Endothelial cell of umbilical vein (primary cell): ENCODE results near the gene MLIP. TPM values are rescaled to one million over a fixed set of nuclear protein-coding genes. Genes with fewer than 3 reads are reported as not detected.

Experiments
- BruUV-seq: library from RNA; stranded (reverse); fragments of 400-500 nt; replicated peaks from 2 replicates; lab custom pipeline; 2021; lab: Mats Ljungman, UMichigan
- CTCF ChIA-PET: fragments of 300-600, 350-600 bp; sonication (Branson Sonifier 250); formaldehyde crosslinking; loops from one replicate; lab custom pipeline; 2021; ENCODE audit warnings: antibody characterized with exemption, inconsistent platforms; lab: Charles Lee
- POLR2A ChIA-PET: fragments of 300-600, 350-600 bp; sonication (Branson Sonifier 250); formaldehyde crosslinking; loops from one replicate; lab custom pipeline; 2021; ENCODE audit warnings: antibody characterized with exemption, inconsistent platforms; lab: Charles Lee
- DNase-seq: peaks from one replicate; pipeline ENCODE4 v3.0.0-alpha.2; 2011; ENCODE audit warnings: low read depth, low spot score
- FAIRE-seq: peaks from 2 replicates; lab custom pipeline; 2011; peaks lifted over from hg19 to GRCh38; lab: Jason Lieb, UNC
- H2AFZ ChIP-seq: 2 replicates; pipeline ENCODE4 v1.6.0; 2012; ENCODE audit warnings: low read depth, low read length, control low read depth, inconsistent platforms
- H3K27ac ChIP-seq: 2 replicates; pipeline ENCODE4 v1.5.1; 2011; ENCODE audit warnings: low read depth, mild to moderate bottlenecking, control low read depth, low read length, moderate library complexity; ENCODE audit not compliant: insufficient read depth
- H3K27me3 ChIP-seq, 2 experiments: 2 replicates each; pipeline versions ENCODE4 v1.6.0 to v1.6.1; 2011; ENCODE audit warnings: low read length in 2 of 2, mixed read lengths in 1 of 2; ENCODE audit not compliant: control insufficient read depth in 2 of 2, insufficient read depth in 2 of 2
- H3K36me3 ChIP-seq, 2 experiments: 2 replicates in 1 of 2; 3 replicates in 1 of 2; pipeline ENCODE4 v1.5.1; 2011; ENCODE audit warnings: low read length in 2 of 2, mild to moderate bottlenecking in 1 of 2, moderate library complexity in 1 of 2; ENCODE audit not compliant: control insufficient read depth in 2 of 2, insufficient read depth in 2 of 2; ENCODE audit errors: extremely low read depth in 1 of 2
- H3K4me1 ChIP-seq: 3 replicates; pipeline ENCODE4 v1.5.1; 2011; ENCODE audit warnings: mild to moderate bottlenecking, low read length; ENCODE audit not compliant: control insufficient read depth, insufficient read depth; ENCODE audit errors: extremely low read depth
- H3K4me2 ChIP-seq: 2 replicates; pipeline ENCODE4 v1.6.1; 2011; ENCODE audit warnings: low read length, control low read depth, mixed read lengths; ENCODE audit not compliant: insufficient read depth
- H3K4me3 ChIP-seq, 3 experiments: fragments of 200-600 bp in 1 of 3; sonication (generic), shearing (Covaris generic) in 1 of 3; replicated peaks in 1 of 3; 2 replicates each; pipeline ENCODE4 v1.5.1; 2011 to 2016; ENCODE audit warnings: control low read depth in 3 of 3, low read length in 3 of 3, mild to moderate bottlenecking in 2 of 3, inconsistent platforms in 1 of 3, low read depth in 1 of 3, moderate library complexity in 1 of 3; ENCODE audit not compliant: insufficient read depth in 1 of 3
- H3K79me2 ChIP-seq: 2 replicates; pipeline ENCODE4 v1.6.0; 2012; ENCODE audit warnings: low read length, inconsistent platforms; ENCODE audit not compliant: control insufficient read depth, insufficient read depth
- H3K9ac ChIP-seq: replicated peaks from 2 replicates; pipeline ENCODE3; 2011; ENCODE audit warnings: low read length, control low read depth; ENCODE audit not compliant: insufficient read depth; ENCODE audit errors: extremely low read depth
- H3K9me1 ChIP-seq: replicated peaks from 3 replicates; pipeline ENCODE4 v1.6.0; 2011; ENCODE audit warnings: mild to moderate bottlenecking, low read length; ENCODE audit not compliant: control insufficient read depth, insufficient read depth; ENCODE audit errors: extremely low read depth
- H3K9me3 ChIP-seq: replicated peaks from 2 replicates; pipeline ENCODE4 v1.5.1; 2012; ENCODE audit warnings: low read length, inconsistent platforms; ENCODE audit not compliant: control insufficient read depth, insufficient read depth
- H4K20me1 ChIP-seq: replicated peaks from 2 replicates; pipeline ENCODE3; 2011; ENCODE audit warnings: mild to moderate bottlenecking, low read length; ENCODE audit not compliant: control insufficient read depth, insufficient read depth; ENCODE audit errors: extremely low read depth
- EZH2 ChIP-seq: IDR thresholded peaks from 2 replicates; pipeline ENCODE4 v1.6.1; 2012; ENCODE audit warnings: borderline replicate concordance, low read depth, mild to moderate bottlenecking, moderate library complexity, low read length, inconsistent platforms; ENCODE audit not compliant: severe bottlenecking
- FOS ChIP-seq: IDR thresholded peaks from 2 replicates; pipeline ENCODE4 v1.6.1; 2011; ENCODE audit warnings: mild to moderate bottlenecking, low read length, moderate library complexity, borderline replicate concordance; ENCODE audit not compliant: insufficient read depth
- GATA2 ChIP-seq: IDR thresholded peaks from 2 replicates; pipeline ENCODE4 v1.7.0; 2011; ENCODE audit warnings: low read depth, mild to moderate bottlenecking, moderate library complexity, mixed read lengths, low read length; ENCODE audit not compliant: insufficient read length, insufficient read depth
- JUN ChIP-seq: IDR thresholded peaks from 2 replicates; pipeline ENCODE4 v1.6.1; 2011; ENCODE audit warnings: borderline replicate concordance, low read depth; ENCODE audit not compliant: insufficient read length, insufficient read depth
- MYC ChIP-seq: IDR thresholded peaks from one replicate; pipeline ENCODE4 v1.6.1; 2011; ENCODE audit warnings: mild to moderate bottlenecking, low read depth, low read length
- POLR2A ChIP-seq: IDR thresholded peaks from 2 replicates; pipeline ENCODE4 v1.6.1; 2012; ENCODE audit warnings: low read depth, mild to moderate bottlenecking, control low read depth, low read length
- POLR2AphosphoS5 ChIP-seq: IDR thresholded peaks from 2 replicates; pipeline ENCODE4 v1.6.1; 2012; ENCODE audit warnings: low read depth, mild to moderate bottlenecking, control low read depth, low read length, moderate library complexity; ENCODE audit not compliant: insufficient read depth
- dilution Hi-C: fragments of 300-500 bp; cut with MboI; formaldehyde crosslinking; loops from one replicate; pipeline ENCODE4 v1.15.0; 2019; ENCODE audit warnings: low sequenced_read_pairs; ENCODE audit not compliant: extremely low pct_ligation_motif_present
- intact Hi-C: fragments of 100-400 bp; cut with micrococcal nuclease; formaldehyde crosslinking; loops from one replicate; pipeline ENCODE4 v1.10.0; 2022
- polyA plus RNA-seq, 4 experiments: library from polyadenylated mRNA; depleted of rRNA in 3 of 4; stranded (reverse) in 3 of 4; unstranded in 1 of 4; fragments of >200 nt; gene quantifications; 2 replicates each; pipeline versions ENCODE4 v1.2.1 to v1.2.3, GENCODE V29; 2011 to 2012; ENCODE audit warnings: missing spikeins in 1 of 4
- total RNA-seq: library from RNA; stranded (reverse); gene quantifications from 2 replicates; pipeline ENCODE4 v1.2.3, GENCODE V29; 2021
- TF ChIP-seq, protein P1 (sequence below): IDR thresholded peaks from 2 replicates; pipeline ENCODE4 v1.6.1; 2011; ENCODE audit not compliant: insufficient read depth, insufficient read length

The MLIP gene
- total and polyA plus RNA-seq, 2 donors (not counting 3 experiments of a cell fraction or from before 2014, with no cell fraction given), result 4.1 to 11.6 TPM

DNA sequence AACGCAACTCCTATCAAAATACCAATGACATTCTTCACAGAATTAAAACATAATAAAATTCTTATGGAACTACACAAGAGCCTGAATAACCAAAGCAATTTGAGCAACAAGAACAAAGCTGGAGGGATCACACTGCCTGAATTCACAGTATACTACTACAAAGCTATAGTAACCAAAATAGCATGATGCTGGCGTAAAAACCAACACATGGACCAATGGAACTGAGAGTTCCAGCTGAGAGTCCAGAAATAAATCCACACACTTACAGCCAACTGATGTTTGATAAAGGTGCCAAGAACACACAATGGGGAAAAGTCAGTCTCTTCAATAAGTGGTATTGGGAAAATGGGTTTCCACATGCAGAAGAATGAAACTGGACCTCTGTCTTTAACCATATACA, 6.9 kb downstream of the MLIP start:
- Histone ChIP-seq H3K27ac (no peak overlapping the region), H3K4me1 (peaks cover 16% of the 10 kb centered on the region), H3K27me3 (no peaks in the 10 kb centered on the region), H2AFZ (no peak overlapping the region), H3K9ac (no peak overlapping the region), H3K9me1 (no peaks in the 10 kb centered on the region), H3K9me3 (no peaks in the 10 kb centered on the region), H4K20me1 (no peaks in the 10 kb centered on the region), H3K36me3 (no peaks in the 10 kb centered on the region), H3K4me3 (no peak overlapping the region), H3K4me2 (no peak overlapping the region), H3K79me2 (no peaks in the 10 kb centered on the region)
- dilution Hi-C loops, result no loop called here
- ChIA-PET CTCF (no interaction called here), POLR2A (no interaction called here)
- TF ChIP-seq MYC, result no peak
- DNase-seq (no peak), FAIRE-seq (no peak)
- no TSS peak for BruUV-seq
- intact Hi-C loops, result loop anchor here (10.0 kb wide), 1 partner anchor 573 kb away; the partner anchor contains the start of gene GCLC

DNA sequence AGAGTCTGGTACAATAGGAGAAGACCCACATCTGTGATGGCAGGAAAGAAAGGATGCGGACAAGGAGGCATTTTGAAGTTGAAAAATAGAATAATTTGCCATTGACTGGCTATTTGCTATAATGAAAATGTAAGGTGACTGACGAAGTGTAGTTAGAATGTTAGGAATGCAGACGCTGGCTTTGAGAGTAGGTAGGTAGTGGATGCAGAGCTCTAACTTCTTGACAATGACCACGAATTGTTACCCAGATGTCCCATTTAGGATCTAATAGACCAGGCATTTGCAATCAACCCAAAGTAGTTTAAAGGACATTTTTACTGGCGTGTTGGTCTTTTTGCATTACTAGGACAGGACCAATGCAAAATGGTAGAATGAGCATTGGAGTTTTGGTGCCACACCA, 14.2 kb downstream of the MLIP start:
- H3K4me1 ChIP-seq, result peaks cover 2% of the 10 kb centered on the region
- ChIA-PET POLR2A (no interaction called here), CTCF (no interaction called here)
- H3K9me1 ChIP-seq, result no peaks in the 10 kb centered on the region
- no peak for DNase-seq
- H3K4me2 ChIP-seq, result no peak overlapping the region
- no peak overlapping the region for H3K9ac ChIP-seq
- dilution Hi-C loops (no loop called here), intact Hi-C loops (no loop called here)
- H4K20me1 ChIP-seq, result no peaks in the 10 kb centered on the region
- H2AFZ ChIP-seq, result no peak overlapping the region
- no peak overlapping the region for H3K27ac ChIP-seq
- no peak for FAIRE-seq
- H3K36me3 ChIP-seq, result no peaks in the 10 kb centered on the region
- TF ChIP-seq GATA2 (no peak), MYC (no peak), POLR2A (no peak), JUN (no peak), FOS (no peak), POLR2AphosphoS5 (no peak), EZH2 (no peak)
- TF ChIP-seq, protein P1, sequence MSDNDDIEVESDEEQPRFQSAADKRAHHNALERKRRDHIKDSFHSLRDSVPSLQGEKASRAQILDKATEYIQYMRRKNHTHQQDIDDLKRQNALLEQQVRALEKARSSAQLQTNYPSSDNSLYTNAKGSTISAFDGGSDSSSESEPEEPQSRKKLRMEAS, result no peak
- H3K27me3 ChIP-seq, result no peaks in the 10 kb centered on the region
- no peaks in the 10 kb centered on the region for H3K9me3 ChIP-seq
- BruUV-seq, result no TSS peak
- no peak overlapping the region for H3K4me3 ChIP-seq
- no peaks in the 10 kb centered on the region for H3K79me2 ChIP-seq
